IMR-90 (cell line): ENCODE results near the gene SLC47A2. TPM values are rescaled to one million over a fixed set of nuclear protein-coding genes. Genes with fewer than 3 reads are reported as not detected.

Experiments
- ATAC-seq: fragments of 200-7000 bp; cut with Tn5 transposase; 2 replicates; pipeline ENCODE4 v1.9.1; 2020; ENCODE audit warnings: low read depth, mild to moderate bottlenecking, moderate library complexity
- BruUV-seq: library from RNA; stranded (reverse); fragments of 400-500 nt; replicated peaks from 2 replicates; lab custom pipeline; 2021; lab: Mats Ljungman, UMichigan
- CTCF ChIA-PET: fragments of 300-600 bp; formaldehyde crosslinking; extraction: SDS; loops from one replicate; lab custom pipeline; 2021; ENCODE audit warnings: antibody characterized with exemption; lab: Yijun Ruan, JAX
- POLR2A ChIA-PET: fragments of 300-600 bp; sonication (Branson Sonifier 250); formaldehyde crosslinking; loops from one replicate; lab custom pipeline; 2022; ENCODE audit warnings: antibody characterized with exemption; ENCODE audit not compliant: unreplicated experiment; lab: Charles Lee
- DNase-seq: peaks from one replicate; pipeline ENCODE4 v3.0.0; 2013
- H2AFZ ChIP-seq: replicated peaks from 2 replicates; pipeline ENCODE3; 2013; ENCODE audit warnings: low read length, mild to moderate bottlenecking; ENCODE audit not compliant: poor library complexity
- H2AK5ac ChIP-seq: 2 replicates; pipeline ENCODE4 v1.6.1; 2013; ENCODE audit warnings: low read depth, low read length, inconsistent platforms
- H2AK9ac ChIP-seq: replicated peaks from 2 replicates; pipeline ENCODE3; 2013; ENCODE audit warnings: mild to moderate bottlenecking, low read depth, low read length, moderate library complexity; ENCODE audit not compliant: poor library complexity
- H2BK120ac ChIP-seq: 2 replicates; pipeline ENCODE4 v1.6.1; 2013; ENCODE audit warnings: low read depth, low read length, inconsistent platforms
- H2BK15ac ChIP-seq: 3 replicates; pipeline ENCODE4 v1.6.1; 2013; ENCODE audit warnings: low read depth, low read length, inconsistent platforms
- H2BK20ac ChIP-seq: 2 replicates; pipeline ENCODE4 v1.6.1; 2013; ENCODE audit warnings: low read depth, mild to moderate bottlenecking, inconsistent platforms, low read length, moderate library complexity
- H2BK5ac ChIP-seq: 2 replicates; pipeline ENCODE4 v1.6.1; 2013; ENCODE audit warnings: mild to moderate bottlenecking, low read depth, low read length, inconsistent platforms; ENCODE audit not compliant: poor library complexity, severe bottlenecking
- H3K14ac ChIP-seq: replicated peaks from 2 replicates; pipeline ENCODE4 v1.6.1; 2013; ENCODE audit warnings: low read depth, low read length, inconsistent platforms
- H3K18ac ChIP-seq: 2 replicates; pipeline ENCODE4 v1.6.1; 2013; ENCODE audit warnings: low read depth, low read length, control low read depth
- H3K23ac ChIP-seq: 2 replicates; pipeline ENCODE4 v1.6.1; 2013; ENCODE audit warnings: low read depth, low read length, inconsistent platforms
- H3K27ac ChIP-seq: 2 replicates; pipeline ENCODE4 v1.5.1; 2013; ENCODE audit warnings: mild to moderate bottlenecking, control low read depth, low read length; ENCODE audit not compliant: insufficient read depth
- H3K27me3 ChIP-seq: 2 replicates; pipeline ENCODE4 v1.6.1; 2013; ENCODE audit warnings: low read length; ENCODE audit not compliant: control insufficient read depth, insufficient read depth
- H3K36me3 ChIP-seq: 2 replicates; pipeline ENCODE4 v1.6.1; 2013; ENCODE audit warnings: low read length, mixed read lengths; ENCODE audit not compliant: control insufficient read depth, insufficient read depth
- H3K4ac ChIP-seq: 2 replicates; pipeline ENCODE4 v1.6.1; 2013; ENCODE audit warnings: low read depth, low read length, inconsistent platforms
- H3K4me1 ChIP-seq: 2 replicates; pipeline ENCODE4 v1.6.1; 2013; ENCODE audit warnings: low read length, mixed read lengths; ENCODE audit not compliant: control insufficient read depth, insufficient read depth
- H3K4me2 ChIP-seq: 2 replicates; pipeline ENCODE4 v1.6.1; 2013; ENCODE audit warnings: low read depth, mild to moderate bottlenecking, control low read depth, low read length, moderate library complexity
- H3K4me3 ChIP-seq: 2 replicates; pipeline ENCODE4 v1.5.1; 2013; ENCODE audit warnings: low read depth, mild to moderate bottlenecking, control low read depth, low read length, moderate library complexity; ENCODE audit not compliant: insufficient read depth
- H3K56ac ChIP-seq: 2 replicates; pipeline ENCODE4 v1.6.1; 2013; ENCODE audit warnings: low read length, inconsistent platforms; ENCODE audit not compliant: insufficient read depth; ENCODE audit errors: extremely low read depth
- H3K79me1 ChIP-seq, 2 experiments: 2 replicates each; pipeline ENCODE4 v1.6.1; 2013; ENCODE audit warnings: low read length in 2 of 2, inconsistent platforms in 1 of 2, low read depth in 1 of 2
- H3K9ac ChIP-seq: 2 replicates; pipeline ENCODE4 v1.6.1; 2013; ENCODE audit warnings: low read depth, low read length, control low read depth
- H3K9me1 ChIP-seq: 2 replicates; pipeline ENCODE4 v1.6.1; 2013; ENCODE audit warnings: low read length, inconsistent platforms; ENCODE audit not compliant: insufficient read depth
- H3K9me3 ChIP-seq: 2 replicates; pipeline ENCODE4 v1.6.1; 2013; ENCODE audit warnings: low read length; ENCODE audit not compliant: control insufficient read depth, insufficient read depth
- H4K20me1 ChIP-seq: 2 replicates; pipeline ENCODE4 v1.6.1; 2013; ENCODE audit warnings: low read length, inconsistent platforms; ENCODE audit not compliant: insufficient read depth
- H4K5ac ChIP-seq: 2 replicates; pipeline ENCODE4 v1.6.1; 2013; ENCODE audit warnings: mild to moderate bottlenecking, low read depth, low read length, control low read depth
- H4K8ac ChIP-seq, 2 experiments: 2 replicates each; pipeline ENCODE4 v1.6.1; 2013; ENCODE audit warnings: low read depth in 2 of 2, low read length in 2 of 2, control low read depth in 1 of 2, inconsistent platforms in 1 of 2
- H4K91ac ChIP-seq: 2 replicates; pipeline ENCODE4 v1.6.1; 2013; ENCODE audit warnings: low read depth, low read length, inconsistent platforms; ENCODE audit not compliant: insufficient read depth
- CEBPB ChIP-seq: IDR thresholded peaks from 2 replicates; pipeline ENCODE4 v1.6.1; 2012; ENCODE audit warnings: low read depth, low read length, improper control_type of control experiment
- CHD1 ChIP-seq: IDR thresholded peaks from 2 replicates; pipeline ENCODE4 v1.6.1; 2012; ENCODE audit warnings: low read depth, low read length, improper control_type of control experiment
- CTCF ChIP-seq: conservative IDR thresholded peaks from 2 replicates; pipeline ENCODE4 v1.5.1; 2012; ENCODE audit warnings: mild to moderate bottlenecking, low read depth, low read length, improper control_type of control experiment
- NFE2L2 ChIP-seq: fragments of 150-350 bp; IDR thresholded peaks from 2 replicates; pipeline ENCODE4 v1.6.1; 2016; ENCODE audit warnings: low read depth, mild to moderate bottlenecking, low read length
- RAD21 ChIP-seq: IDR thresholded peaks from 2 replicates; pipeline ENCODE4 v1.6.1; 2012; ENCODE audit warnings: low read length, improper control_type of control experiment
- SMC3 ChIP-seq: fragments of 150-350 bp; IDR thresholded peaks from 2 replicates; pipeline ENCODE4 v1.6.1; 2016; ENCODE audit warnings: low read depth, mild to moderate bottlenecking, antibody characterized with exemption, low read length, moderate library complexity
- WGBS, 2 experiments: methylation state at CpG; one replicate each; pipeline versions ENCODE4 v1.1.5 to v1.1.7; 2013; ENCODE audit warnings: missing lambda C conversion rate in 2 of 2; ENCODE audit not compliant: insufficient read length in 1 of 2; ENCODE audit errors: extremely low coverage in 2 of 2; 5-methylcytosine and 5-hydroxymethylcytosine counted together
- dilution Hi-C: fragments of 300-500 bp; cut with HindIII; formaldehyde crosslinking; loops from one replicate; pipeline ENCODE4 v1.14.3; 2018; ENCODE audit warnings: low sequenced_read_pairs; ENCODE audit not compliant: unreplicated experiment
- in situ Hi-C: fragments of 300-500 bp; cut with MboI; formaldehyde crosslinking; loops from 3 replicates; pipeline ENCODE4 v1.14.3; 2019; ENCODE audit warnings: low sequenced_read_pairs, inconsistent platforms, mixed read lengths
- intact Hi-C: fragments of 100-400 bp; cut with micrococcal nuclease; formaldehyde crosslinking; loops from 2 replicates; pipeline ENCODE4 v1.10.0; 2022
- polyA plus RNA-seq, 3 experiments: library from polyadenylated mRNA; depleted of rRNA; stranded (reverse); fragments of >200 nt; gene quantifications; 2 replicates each; pipeline ENCODE4 v1.2.3, GENCODE V29; 2012; ENCODE audit warnings: low replicate concordance in 1 of 3
- total RNA-seq: library from RNA; depleted of rRNA; stranded (reverse); fragments of >200 nt; gene quantifications from 2 replicates; pipeline ENCODE4 v1.2.3, GENCODE V29; 2012

The SLC47A2 gene
- total and polyA plus RNA-seq, 2 of the 4 experiments (the other 2 are of a cell fraction), result not detected

GRCh38 chr17:19743101-19744100, 27.0 kb upstream of the SLC47A2 start:
- DNase-seq, result no peak
- intact Hi-C loops, result no loop called here
- no TSS peak for BruUV-seq

More at GRCh38 chr17:19743101-19744100, 27.0 kb upstream of the SLC47A2 start:
- ATAC-seq, result no peak
- no peak overlapping the region for H2BK15ac ChIP-seq
- no peak overlapping the region for H4K8ac ChIP-seq
- H3K9me3 ChIP-seq, result no peaks in the 10 kb centered on the region
- H3K4me3 ChIP-seq, result no peak overlapping the region
- no peak overlapping the region for H2AFZ ChIP-seq
- no peaks in the 10 kb centered on the region for H4K20me1 ChIP-seq
- H3K18ac ChIP-seq, result no peak overlapping the region
- H3K9me1 ChIP-seq, result no peaks in the 10 kb centered on the region
- no peak overlapping the region for H2AK5ac ChIP-seq
- no peaks in the 10 kb centered on the region for H3K79me1 ChIP-seq
- H3K27me3 ChIP-seq, result peaks cover 31% of the 10 kb centered on the region
- H4K5ac ChIP-seq, result no peak overlapping the region
- H3K4me2 ChIP-seq, result no peak overlapping the region
- 95% methylated on average over 4 of the region's 34 CpGs; no CpG with 5 or more reads in 1 of the 2 experiments for WGBS, 2 experiments
- dilution Hi-C loops, result no loop called here
- H3K23ac ChIP-seq, result no peak overlapping the region
- ChIA-PET POLR2A (no interaction called here), CTCF (interaction anchor here (0.6 kb wide), 1 partner anchor 10 kb away, joined by 3 read pairs; no protein-coding TSS in a partner anchor)
- no peaks in the 10 kb centered on the region for H3K36me3 ChIP-seq
- H2BK20ac ChIP-seq, result no peak overlapping the region
- H2BK120ac ChIP-seq, result no peak overlapping the region
- no peak overlapping the region for H4K91ac ChIP-seq
- no peak overlapping the region for H2AK9ac ChIP-seq
- no peak for TF ChIP-seq CEBPB
- TF ChIP-seq CHD1, result no peak
- TF ChIP-seq CTCF, result no peak
- TF ChIP-seq SMC3, result no peak
- no peak for TF ChIP-seq RAD21
- TF ChIP-seq NFE2L2, result no peak
- no peak overlapping the region for H3K4ac ChIP-seq
- H3K9ac ChIP-seq, result no peak overlapping the region
- no peak overlapping the region for H3K14ac ChIP-seq
- in situ Hi-C loops, result no loop called here
- H2BK5ac ChIP-seq, result no peak overlapping the region
- no peaks in the 10 kb centered on the region for H3K4me1 ChIP-seq
- H3K27ac ChIP-seq, result no peak overlapping the region
- no peak overlapping the region for H3K56ac ChIP-seq
